MM.1S (cell line): ENCODE measurements around the gene PSMD6.

ENCODE experiments used
- DNase-seq: peaks from one replicate; pipeline ENCODE4 v3.0.0-alpha.2; 2015
- H2AFZ ChIP-seq: fragments of 300-600 bp; sonication (generic); 2 replicates; pipeline ENCODE4 v1.6.0; 2016; ENCODE audit warnings: antibody characterized with exemption, low read length
- H3F3A ChIP-seq: fragments of 300-600 bp; sonication (generic); 2 replicates; pipeline ENCODE4 v1.6.1; 2016; ENCODE audit warnings: mild to moderate bottlenecking, antibody characterized with exemption, low read length, moderate library complexity, mixed read lengths; ENCODE audit not compliant: insufficient read depth
- H3K27ac ChIP-seq: fragments of 300-600 bp; sonication (generic); 2 replicates; pipeline ENCODE4 v1.5.1; 2016; ENCODE audit warnings: mild to moderate bottlenecking, low read length
- H3K27me3 ChIP-seq: fragments of 300-600 bp; sonication (generic); replicated peaks from 2 replicates; pipeline ENCODE4 v1.6.0; 2016; ENCODE audit warnings: low read length; ENCODE audit not compliant: insufficient read depth
- H3K36me3 ChIP-seq: fragments of 300-600 bp; sonication (generic); replicated peaks from 2 replicates; pipeline ENCODE4 v1.6.1; 2016; ENCODE audit warnings: mild to moderate bottlenecking, low read length, mixed read lengths; ENCODE audit not compliant: insufficient read depth
- H3K4me1 ChIP-seq: fragments of 300-600 bp; sonication (generic); 2 replicates; pipeline ENCODE4 v1.6.1; 2016; ENCODE audit warnings: low read length, mixed read lengths
- H3K4me2 ChIP-seq: fragments of 300-600 bp; sonication (generic); 2 replicates; pipeline ENCODE4 v1.6.0; 2016; ENCODE audit warnings: low read depth, low read length
- H3K4me3 ChIP-seq: fragments of 300-600 bp; sonication (generic); 2 replicates; pipeline ENCODE4 v1.5.1; 2016; ENCODE audit warnings: low read length, mixed read lengths
- H3K79me2 ChIP-seq: fragments of 300-600 bp; sonication (generic); 2 replicates; pipeline ENCODE4 v1.6.1; 2016; ENCODE audit warnings: mixed run types, low read length, mixed read lengths
- H3K9ac ChIP-seq: fragments of 300-600 bp; sonication (generic); 2 replicates; pipeline ENCODE4 v1.6.1; 2016; ENCODE audit warnings: low read length, mixed read lengths
- H3K9me2 ChIP-seq: fragments of 300-600 bp; sonication (generic); replicated peaks from 2 replicates; pipeline ENCODE4 v1.6.1; 2016; ENCODE audit warnings: mild to moderate bottlenecking, low read length, mixed read lengths; ENCODE audit not compliant: insufficient read depth
- H3K9me3 ChIP-seq: fragments of 300-600 bp; sonication (generic); replicated peaks from 2 replicates; pipeline ENCODE4 v1.6.1; 2016; ENCODE audit warnings: mild to moderate bottlenecking, low read length, mixed read lengths; ENCODE audit not compliant: insufficient read depth
- H4K20me1 ChIP-seq: fragments of 300-600 bp; sonication (generic); 2 replicates; pipeline ENCODE4 v1.6.1; 2016; ENCODE audit warnings: mild to moderate bottlenecking, low read length, moderate library complexity, mixed read lengths; ENCODE audit not compliant: insufficient read depth
- EZH2 ChIP-seq: fragments of 300-600 bp; sonication (generic); optimal IDR thresholded peaks from 2 replicates; pipeline ENCODE3; 2017; ENCODE audit warnings: low read depth, mild to moderate bottlenecking, antibody characterized with exemption, low read length, mixed read lengths
- EZH2phosphoT487 ChIP-seq: fragments of 300-600 bp; sonication (generic); IDR thresholded peaks from 2 replicates; pipeline ENCODE4 v1.6.1; 2018; ENCODE audit warnings: antibody characterized with exemption, low read length
- TF ChIP-seq, protein P1 (sequence below): fragments of 300-600 bp; sonication (generic); IDR thresholded peaks from 2 replicates; pipeline ENCODE4 v1.5.1; 2016; ENCODE audit warnings: antibody characterized with exemption, low read length, mixed read lengths

PSMD6 gene

DNA sequence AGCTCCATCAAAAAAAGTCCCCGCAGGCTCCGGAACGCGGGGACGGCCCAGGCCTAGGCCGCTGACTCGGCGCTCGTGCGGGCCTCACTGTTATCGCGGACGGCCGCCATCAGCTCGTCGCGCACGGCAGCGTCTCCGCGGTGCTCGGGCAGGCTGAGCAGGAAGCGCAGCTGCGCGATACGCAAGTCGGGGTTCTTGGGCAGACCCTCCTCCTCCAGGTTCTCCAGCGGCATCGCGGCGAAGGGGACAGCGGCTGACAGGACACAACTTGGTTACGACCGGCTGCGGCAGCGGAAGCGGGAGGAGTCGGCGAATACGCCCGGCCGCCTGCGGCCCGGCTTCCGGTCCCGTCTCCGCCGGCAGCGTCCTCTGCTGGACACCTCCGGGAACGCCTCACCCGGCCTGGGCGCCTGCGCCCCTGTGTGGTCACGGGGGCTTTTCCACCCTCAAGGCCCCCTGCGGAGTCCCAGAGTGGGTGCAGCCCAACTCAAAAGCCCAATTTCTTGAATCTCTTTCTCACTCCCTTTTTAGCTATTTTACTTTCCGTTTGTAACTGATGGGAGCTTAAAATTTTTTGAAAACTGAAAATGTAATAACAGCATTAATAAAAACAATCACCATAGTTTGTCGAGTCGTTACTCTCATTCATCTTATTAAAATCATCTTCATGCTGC is at the start of gene PSMD6:
PSMD6 (minus strand) TSS at position 308 of the 674 bp plus-strand sequence; CDS start at position 233, 75 bp downstream.
- Histone ChIP-seq H3K4me3 (peak within 1 kb of the TSS; percentile 90), H3F3A (peaks cover 3% of the 10 kb centered on the region; the same call in 1 of the 2 replicates), H3K4me1 (peaks cover 21% of the 10 kb centered on the region), H3K27me3 (no peaks in the 10 kb centered on the region), H3K9me3 (no peaks in the 10 kb centered on the region), H2AFZ (peak within 1 kb of the TSS; percentile 78), H3K36me3 (peaks cover 7% of the 10 kb centered on the region; the same call in 1 of the 2 replicates), H3K4me2 (peak within 1 kb of the TSS; percentile 93), H3K9ac (peak within 1 kb of the TSS; percentile 91), H4K20me1 (no peaks in the 10 kb centered on the region; the same call in 1 of the 2 replicates), H3K27ac (peak within 1 kb of the TSS; percentile 71), H3K79me2 (peaks cover 40% of the 10 kb centered on the region), H3K9me2 (no peaks in the 10 kb centered on the region)
- DNase-seq: peak; percentile 90
- TF ChIP-seq EZH2phosphoT487: no peak
- TF ChIP-seq EZH2: no peak
- TF ChIP-seq, protein P1, sequence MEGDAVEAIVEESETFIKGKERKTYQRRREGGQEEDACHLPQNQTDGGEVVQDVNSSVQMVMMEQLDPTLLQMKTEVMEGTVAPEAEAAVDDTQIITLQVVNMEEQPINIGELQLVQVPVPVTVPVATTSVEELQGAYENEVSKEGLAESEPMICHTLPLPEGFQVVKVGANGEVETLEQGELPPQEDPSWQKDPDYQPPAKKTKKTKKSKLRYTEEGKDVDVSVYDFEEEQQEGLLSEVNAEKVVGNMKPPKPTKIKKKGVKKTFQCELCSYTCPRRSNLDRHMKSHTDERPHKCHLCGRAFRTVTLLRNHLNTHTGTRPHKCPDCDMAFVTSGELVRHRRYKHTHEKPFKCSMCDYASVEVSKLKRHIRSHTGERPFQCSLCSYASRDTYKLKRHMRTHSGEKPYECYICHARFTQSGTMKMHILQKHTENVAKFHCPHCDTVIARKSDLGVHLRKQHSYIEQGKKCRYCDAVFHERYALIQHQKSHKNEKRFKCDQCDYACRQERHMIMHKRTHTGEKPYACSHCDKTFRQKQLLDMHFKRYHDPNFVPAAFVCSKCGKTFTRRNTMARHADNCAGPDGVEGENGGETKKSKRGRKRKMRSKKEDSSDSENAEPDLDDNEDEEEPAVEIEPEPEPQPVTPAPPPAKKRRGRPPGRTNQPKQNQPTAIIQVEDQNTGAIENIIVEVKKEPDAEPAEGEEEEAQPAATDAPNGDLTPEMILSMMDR: peak; percentile 99

DNA sequence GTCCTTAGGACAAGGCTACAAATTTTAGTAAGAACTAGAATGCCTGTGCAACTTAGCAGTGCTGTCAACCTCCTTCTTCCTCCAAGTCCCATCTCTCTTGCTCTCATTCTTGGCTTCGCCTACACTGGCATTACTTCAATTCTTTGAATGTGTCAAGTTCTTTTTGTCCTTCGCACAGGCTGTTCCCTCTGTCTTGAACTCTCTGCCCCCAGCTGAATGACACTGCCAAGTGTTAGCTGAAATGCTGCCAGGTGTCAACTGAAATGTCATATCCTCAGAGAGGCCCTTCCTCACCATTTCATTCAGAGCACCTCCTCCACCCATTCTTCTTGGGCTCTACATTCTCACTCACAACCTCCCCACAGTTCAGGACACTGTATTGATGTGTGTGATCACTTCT is 48.8 kb upstream of the PSMD6 start:
- no peak overlapping the region for H2AFZ ChIP-seq

DNA sequence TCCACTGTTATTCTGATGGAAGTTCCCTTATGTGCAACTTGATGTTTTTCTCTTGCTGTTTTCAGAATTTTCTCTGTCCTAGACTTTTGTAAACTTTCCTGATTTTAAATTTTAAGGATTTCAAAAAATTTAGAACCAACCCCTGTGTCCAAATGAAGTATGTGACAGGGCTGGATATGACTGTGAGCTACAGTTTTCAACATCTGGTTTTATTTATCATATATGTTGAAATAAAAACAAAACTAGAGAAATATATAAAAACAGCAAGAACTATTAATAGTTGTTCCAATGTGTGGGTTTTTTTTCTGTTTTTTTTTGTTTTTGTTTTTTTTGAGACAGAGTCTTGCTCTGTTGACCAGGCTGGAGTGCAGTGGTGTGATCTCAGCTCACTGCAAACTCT is 47.4 kb upstream of the PSMD6 start:
- Histone ChIP-seq H3K9me3 (no peaks in the 10 kb centered on the region), H3K4me3 (no peak overlapping the region)

More for the DNA sequence above, 48.8 kb upstream of the PSMD6 start:
- Histone ChIP-seq H3K9me3 (no peaks in the 10 kb centered on the region), H3K9ac (no peak overlapping the region), H3K4me1 (no peaks in the 10 kb centered on the region), H3F3A (no peaks in the 10 kb centered on the region), H3K27me3 (no peaks in the 10 kb centered on the region), H4K20me1 (no peaks in the 10 kb centered on the region), H3K9me2 (no peaks in the 10 kb centered on the region), H3K4me3 (no peak overlapping the region), H3K36me3 (no peaks in the 10 kb centered on the region), H3K4me2 (no peak overlapping the region), H3K79me2 (no peaks in the 10 kb centered on the region), H3K27ac (no peak overlapping the region)
- TF ChIP-seq, protein P1: no peak
- no peak for TF ChIP-seq EZH2phosphoT487
- TF ChIP-seq EZH2: no peak
- no peak for DNase-seq

More for the DNA sequence above, 47.4 kb upstream of the PSMD6 start:
- Histone ChIP-seq H3F3A (no peaks in the 10 kb centered on the region), H2AFZ (no peak overlapping the region), H4K20me1 (no peaks in the 10 kb centered on the region), H3K4me2 (no peak overlapping the region), H3K27ac (no peak overlapping the region), H3K9ac (no peak overlapping the region), H3K27me3 (no peaks in the 10 kb centered on the region), H3K36me3 (no peaks in the 10 kb centered on the region), H3K9me2 (no peaks in the 10 kb centered on the region), H3K4me1 (no peaks in the 10 kb centered on the region), H3K79me2 (no peaks in the 10 kb centered on the region)
- DNase-seq: no peak
- TF ChIP-seq EZH2 (no peak), EZH2phosphoT487 (no peak)
- TF ChIP-seq, protein P1: no peak
